Fibroblast of skin of left quadriceps (primary cell): ENCODE results near the gene ATAD2B.
A peak's percentile ranks its signal among the peaks of the same experiment; 100 is the strongest.
"Not testable (repeated sequence)": the region's sequence is repeated elsewhere in the genome, so short reads cannot be mapped to it uniquely, and the experiment has no call there.

Experiments used
- DNase-seq, 2 experiments: peaks; one replicate each; pipeline ENCODE4 v3.0.0-alpha.2; 2013; ENCODE audit warnings: low read depth in 2 of 2

ATAD2B gene

DNA sequence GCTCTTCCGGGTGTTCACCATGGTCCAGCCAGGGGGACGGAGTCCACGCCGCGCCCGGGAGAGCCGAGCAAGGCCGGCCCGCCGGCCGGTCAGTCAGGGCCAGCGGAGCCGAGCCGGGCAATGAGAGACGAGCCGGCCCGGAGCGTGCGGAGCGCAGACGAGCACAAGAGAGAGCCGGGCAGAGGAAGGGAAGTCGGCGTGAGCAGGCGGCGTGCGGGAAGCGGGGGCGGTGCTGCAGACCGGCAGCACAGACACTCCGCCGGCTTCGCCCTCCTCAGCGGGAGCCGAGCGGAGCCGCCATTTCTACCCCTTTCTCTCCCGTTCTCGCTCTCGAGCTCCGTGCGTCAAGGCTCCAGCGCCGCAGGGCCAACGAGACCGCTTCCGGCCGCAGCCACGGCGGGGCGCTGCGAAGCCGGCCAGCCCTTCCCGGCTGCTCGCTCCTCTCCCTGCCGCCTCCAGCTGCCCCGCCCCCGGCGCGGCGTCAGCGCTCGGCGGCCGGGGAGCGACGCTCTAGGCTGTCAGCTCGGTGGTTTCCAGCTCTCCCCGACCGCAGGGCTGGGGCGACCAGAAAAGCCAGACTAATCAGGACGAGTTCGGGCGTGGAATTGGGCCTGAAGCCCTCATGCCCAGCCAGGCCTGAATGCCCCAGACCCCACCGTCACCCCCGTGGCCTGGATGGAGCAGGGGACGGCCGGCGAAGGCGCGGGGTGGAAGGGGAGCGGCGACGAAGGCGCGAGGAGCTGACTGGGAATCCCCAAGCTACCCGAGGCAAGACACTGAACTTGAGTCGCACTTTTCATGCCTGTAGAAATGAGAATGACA, at the start of gene ATAD2B:
TSS of gene ATAD2B (minus strand) at position 374 of the 822 bp plus-strand sequence. CDS start at position 21, 353 bp downstream.
- DNase-seq, result peak; percentile 87 to 90

DNA sequence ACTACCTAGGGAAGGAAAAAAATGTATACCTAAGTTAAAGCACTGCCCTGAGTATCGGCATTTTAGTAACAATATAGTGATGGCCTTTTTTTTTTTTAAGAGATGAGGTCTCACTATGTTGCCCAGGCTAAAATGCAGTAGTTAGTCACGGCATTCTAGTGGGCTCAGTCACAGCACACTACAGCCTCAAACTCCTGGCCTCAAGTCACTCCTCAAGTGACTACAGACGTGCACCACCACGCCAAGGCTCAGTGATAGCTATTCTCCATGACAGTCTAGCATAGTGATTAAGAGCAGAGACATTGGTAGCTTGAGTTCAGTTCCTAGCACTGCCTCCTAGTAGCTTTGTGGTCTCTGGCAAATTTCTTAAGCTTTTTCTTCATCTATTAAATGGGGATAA, 40.9 kb upstream of the ATAD2B start:
- no peak for DNase-seq

DNA sequence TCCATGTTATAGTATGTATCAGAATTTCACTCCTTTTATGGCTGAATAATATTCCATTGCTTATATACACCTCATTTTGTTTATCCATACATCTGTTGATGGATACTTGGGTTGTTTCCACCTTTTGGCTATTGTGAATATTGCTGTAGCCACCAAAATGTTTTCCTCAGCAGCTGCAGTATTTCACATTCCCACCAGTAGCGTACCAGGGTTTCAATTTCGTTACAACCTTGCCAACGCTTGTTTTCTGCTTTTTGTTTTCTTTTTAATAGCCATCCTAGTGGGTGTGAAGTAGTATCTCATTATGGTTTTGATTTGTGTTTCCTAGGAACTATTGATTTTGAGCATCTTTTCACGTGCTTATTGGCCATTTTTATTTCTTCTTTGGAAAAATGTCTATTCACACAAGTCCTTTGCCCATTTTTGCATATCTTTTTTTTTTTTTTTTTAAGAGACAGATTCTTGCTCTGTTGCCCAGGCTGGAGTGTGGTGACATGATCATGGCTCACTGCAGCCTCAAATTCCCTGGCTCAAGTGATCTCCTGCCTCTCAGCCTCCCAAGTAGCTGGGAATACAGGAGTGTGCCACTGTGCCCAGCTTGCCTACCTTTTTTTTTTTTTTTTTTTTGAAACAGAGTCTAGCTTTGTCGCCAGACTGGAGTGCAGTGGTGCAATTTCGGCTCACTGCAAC, 27.5 kb upstream of the ATAD2B start:
- DNase-seq, result no peak

DNA sequence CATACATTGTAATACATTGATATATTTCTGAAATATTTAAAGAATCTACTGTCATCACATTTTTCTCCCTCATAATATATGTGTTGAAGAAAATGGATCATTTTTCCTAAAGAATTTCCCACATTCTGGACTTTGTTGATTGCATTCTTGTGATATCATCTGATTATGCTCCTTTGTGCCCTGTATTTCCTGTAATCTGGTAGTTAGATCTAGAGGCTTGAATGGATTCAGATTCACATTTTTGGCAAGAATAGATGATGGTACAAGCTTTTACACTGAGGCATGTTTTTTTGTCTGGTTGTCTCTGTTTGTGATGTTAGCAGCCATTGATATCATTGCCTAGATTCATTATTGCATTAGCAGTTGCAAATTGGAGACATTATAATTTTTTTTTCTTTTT, 26.7 kb upstream of the ATAD2B start:
- DNase-seq, result no peak

DNA sequence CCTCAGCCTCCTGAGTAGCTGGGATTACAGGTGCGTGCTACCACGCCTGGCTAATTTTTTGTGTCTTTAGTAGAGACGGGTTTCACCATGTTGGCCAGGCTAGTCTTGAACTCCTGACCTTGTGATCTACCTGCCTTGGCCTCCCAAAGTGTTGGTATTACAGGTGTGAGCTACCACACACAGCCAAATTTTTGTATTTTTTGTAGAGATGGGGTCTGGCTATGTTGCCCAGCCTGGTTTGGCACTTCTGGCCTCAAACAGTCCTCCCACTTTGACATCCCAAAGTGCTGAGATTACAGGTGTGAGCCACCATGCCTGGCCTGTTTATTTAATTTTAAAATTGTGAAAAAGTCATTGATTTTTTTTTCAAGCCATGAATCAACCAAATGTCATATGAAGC, 25.6 kb upstream of the ATAD2B start:
- not testable (repeated sequence) for DNase-seq

DNA sequence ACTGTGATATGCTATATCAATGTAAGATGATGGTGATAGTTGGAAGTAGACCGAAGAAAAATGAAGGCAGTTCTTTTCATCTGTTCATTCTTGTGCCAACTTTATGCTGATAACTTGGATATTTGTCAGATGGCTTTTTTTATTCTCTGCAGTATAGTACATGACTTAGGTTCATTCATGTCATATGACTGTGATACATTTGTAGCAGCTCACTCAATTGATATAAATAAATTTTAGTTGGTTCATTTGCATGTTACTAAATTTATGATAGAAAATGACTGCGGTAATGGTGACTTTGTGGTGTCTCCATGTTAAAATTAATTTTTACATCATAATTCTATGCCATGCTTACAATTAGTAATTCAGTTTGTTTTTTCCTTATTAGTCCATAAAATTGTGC, 20.4 kb upstream of the ATAD2B start:
- no peak for DNase-seq

DNA sequence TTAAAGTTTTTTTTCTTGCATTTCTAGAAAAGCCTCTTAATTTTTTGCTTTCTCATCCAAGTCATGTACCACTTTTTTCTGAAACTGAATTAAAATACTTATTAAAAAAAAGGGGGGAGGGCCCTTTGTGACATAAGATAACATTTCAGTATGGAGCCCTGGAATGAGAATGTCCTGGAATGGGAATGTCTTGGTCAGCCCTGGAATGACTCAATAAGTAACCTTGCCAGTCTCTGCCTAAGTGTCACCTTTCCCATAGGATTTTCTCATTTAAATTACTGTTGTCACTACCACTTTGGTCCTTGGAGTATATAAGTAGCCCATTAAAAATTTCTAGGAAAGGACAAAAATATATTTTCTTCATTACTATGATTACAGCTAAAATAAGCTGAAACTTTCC, 18.1 kb upstream of the ATAD2B start:
- no peak for DNase-seq

DNA sequence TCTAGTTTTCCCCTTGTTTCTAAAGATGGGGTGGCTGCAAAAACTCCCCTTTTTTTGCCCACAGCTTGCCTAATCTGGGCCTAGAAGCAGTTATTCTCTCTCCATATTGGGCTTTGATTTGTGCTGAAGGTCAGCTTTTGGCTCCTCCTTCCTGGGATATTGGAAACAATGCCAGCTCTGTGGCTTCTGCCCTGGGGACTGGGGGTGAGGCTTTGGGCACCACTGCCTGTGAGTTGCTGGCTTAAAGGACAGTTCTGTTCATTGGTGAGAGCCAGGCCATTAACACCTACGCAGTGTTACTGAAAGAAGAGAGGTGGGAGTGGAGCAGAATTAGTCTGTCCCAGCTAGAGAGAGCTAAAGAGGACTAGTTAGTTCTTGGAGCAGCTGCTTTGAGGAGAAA, 17.6 kb upstream of the ATAD2B start:
- no peak for DNase-seq

DNA sequence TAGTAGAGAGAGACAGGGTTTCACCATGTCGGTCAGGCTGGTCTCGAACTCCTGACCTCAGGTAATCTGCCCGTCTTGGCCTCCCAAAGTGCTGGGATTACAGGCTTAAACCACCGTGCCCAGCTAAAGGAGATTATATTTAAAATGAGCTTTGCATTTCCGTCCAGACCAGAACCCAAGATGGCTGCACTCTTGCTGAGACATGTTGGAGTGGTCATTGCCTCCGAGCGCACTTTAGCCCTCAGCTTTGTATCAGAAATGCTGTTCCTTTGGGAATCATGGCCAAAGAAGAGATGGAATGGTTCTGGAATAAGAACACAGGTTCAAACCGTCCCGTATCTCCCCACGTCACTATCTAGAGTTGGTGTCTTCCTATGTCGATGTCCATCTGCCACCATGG, 16.7 kb upstream of the ATAD2B start:
- no peak for DNase-seq

DNA sequence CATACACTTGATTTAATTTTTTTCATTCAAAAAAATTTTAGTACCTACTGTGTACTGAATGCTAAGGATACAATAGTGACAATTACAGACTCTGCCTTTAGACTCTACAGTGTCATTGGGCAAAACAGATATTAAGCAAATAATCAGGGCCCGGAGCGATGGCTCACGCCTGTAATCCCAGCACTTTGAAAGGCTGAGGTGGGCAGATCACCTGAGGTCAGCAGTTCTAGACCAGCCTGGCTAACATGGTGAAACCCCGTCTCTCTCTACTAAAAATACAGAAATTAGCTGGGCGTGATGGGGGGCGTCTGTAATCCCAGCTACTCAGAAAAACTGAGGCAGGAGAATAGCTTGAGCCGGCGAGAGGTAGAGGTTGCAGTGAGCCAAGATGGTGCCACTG, 14.7 kb upstream of the ATAD2B start:
- no peak for DNase-seq

DNA sequence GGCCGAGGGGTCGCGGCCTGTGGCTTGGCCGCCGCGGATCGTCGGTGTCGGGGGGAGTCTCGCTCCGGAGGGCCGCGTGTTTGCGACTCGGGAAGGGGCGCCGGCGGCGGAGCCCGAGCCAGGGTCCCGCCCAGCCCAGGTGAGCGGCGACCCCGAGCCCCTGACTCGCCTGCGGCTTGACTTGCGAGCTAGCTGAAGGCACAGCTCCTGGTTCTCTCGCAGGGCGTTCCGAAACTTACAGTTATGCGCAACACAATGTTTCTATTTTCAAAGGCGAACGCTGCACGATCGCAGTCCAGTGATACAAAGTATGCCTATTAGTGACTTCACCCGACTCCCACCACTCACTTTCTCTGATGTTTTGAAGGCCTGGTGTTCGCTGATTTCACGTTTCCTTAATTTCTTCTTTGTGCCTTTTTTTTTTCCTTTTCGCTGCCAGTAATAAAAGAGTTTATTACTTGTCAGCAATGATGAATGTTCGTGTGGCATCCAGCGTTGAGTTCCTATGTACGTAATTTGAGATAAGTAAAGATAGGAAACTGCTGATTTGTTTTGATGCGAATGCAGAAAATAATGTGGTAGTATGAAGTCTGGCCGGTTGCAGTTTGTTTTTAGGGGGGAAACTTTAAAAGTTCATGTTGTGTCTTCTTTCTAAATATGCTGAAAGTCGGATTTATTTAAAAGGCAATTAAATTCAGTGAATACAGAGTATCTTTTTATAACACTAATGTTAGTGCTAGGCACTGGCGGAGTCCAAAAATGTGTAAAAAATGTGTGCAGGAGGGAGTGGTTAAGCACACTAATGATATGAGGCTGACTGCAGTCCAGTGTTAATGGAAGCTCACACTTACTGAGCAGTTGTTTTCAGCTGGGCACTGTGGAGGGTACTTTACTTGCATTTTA, 14.0 kb upstream of the ATAD2B start:
- DNase-seq, result no peak

DNA sequence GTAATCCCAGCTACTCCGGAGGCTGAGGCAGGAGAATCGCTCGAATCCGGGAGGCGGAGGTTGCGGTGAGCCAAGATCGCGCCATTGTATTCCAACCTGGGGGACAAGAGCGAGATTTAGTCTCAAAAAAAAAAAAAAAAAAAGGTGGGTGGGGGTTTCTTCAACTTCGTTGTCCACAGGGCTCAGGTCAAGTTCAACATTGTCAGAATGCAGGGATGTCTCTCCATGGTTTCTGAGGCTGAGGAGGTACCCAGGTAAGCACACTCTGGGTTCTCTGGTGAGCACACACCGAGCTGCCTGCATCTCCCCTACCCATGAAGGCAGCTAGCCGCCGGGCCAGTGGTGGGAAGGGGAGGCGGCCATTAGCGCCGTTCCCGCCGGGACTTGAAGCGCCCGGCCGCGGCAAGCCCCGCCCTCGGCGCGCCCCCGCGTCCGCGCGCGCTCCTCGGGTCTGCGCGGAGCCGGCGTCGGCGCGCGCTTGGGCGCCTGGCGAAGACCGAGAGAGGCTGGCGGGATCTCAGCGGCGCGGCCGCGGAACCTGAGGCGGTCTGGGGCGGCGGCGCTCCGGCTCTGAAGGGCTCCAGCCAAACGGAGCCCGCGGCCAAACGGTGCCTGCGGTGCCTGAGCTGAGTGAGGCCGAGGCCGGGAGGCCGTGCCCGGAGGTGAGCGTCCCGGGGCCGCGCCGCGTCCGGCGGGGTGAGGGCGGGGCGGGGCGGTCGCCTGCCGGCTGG, 13.2 kb upstream of the ATAD2B start, which contains the start of gene UBXN2A:
TSS of gene UBXN2A (plus strand) at position 477 of the 731 bp plus-strand sequence. CDS start 17,852 bp downstream, outside the sequence.
- DNase-seq, result peak; percentile 66 to 67

DNA sequence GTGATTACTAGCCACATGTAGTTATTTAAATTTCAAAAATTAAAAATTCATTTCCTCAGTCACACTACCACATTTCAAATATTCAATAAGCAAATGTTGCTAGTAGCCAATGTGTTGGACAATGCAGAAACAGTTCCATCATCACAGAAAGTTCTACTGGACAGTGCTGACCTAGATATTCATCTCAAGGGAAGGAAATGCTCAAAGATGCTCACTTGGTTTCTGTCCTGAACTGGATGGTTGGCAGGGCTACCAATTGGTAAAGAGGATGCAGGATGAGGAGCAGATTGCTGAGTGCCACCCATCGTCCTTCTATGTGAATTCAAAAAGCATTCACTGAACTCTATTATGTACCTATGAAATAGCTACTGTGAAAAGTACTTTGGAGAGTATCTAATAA, 7.3 kb upstream of the ATAD2B start:
- no peak for DNase-seq

DNA sequence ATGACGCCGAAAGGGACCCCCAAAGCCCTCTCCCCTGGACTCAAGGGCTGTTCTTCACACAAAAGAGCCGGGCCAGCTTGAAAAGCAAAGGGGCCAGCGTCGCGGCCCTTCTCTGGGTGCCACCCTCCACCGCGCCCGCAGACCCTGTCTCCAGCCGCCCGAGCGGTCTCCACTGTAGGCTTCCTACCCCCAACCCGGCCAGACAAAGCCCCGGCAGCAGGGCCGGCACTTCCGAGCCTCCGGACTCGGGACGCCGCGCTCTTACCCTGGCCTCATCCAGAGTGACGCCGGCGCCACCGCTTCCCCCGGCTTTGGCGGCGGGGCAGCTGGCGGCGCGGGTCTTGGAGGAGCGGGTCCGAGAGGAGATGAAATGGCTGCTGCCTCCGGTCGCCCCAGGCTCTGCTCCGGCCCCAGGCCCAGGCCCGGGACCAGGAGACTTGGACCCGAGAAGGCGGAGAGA, 603 bp downstream of the ATAD2B start:
- DNase-seq, result no peak

DNA sequence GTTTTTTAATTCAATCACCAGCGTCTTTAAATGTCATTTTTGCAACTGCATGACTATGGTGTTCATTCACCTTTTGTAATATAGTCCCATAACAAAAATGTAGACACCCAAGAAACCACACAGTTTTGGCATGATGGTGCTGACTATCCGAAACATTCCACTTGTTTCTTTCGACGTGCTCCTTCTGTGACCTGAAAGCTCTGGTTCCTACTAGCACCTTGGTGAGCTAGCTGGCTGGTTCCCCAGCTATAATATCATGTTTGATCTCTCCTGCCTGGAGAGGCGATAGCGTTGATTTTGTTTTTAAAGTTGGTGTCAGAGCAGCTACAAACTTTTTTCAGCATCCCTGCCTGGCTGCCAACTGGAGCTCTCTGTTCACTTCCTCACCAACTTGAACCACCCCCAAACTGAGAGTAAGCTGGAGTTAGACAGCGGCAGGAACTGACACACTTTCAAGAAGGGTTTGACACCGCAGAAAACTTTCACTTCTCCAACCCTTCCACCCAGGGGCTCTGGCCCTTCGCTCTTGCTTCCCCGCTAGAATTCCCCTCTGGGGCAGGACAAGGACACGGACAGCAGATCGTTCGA, 1.1 kb downstream of the ATAD2B start:
- no peak for DNase-seq

DNA sequence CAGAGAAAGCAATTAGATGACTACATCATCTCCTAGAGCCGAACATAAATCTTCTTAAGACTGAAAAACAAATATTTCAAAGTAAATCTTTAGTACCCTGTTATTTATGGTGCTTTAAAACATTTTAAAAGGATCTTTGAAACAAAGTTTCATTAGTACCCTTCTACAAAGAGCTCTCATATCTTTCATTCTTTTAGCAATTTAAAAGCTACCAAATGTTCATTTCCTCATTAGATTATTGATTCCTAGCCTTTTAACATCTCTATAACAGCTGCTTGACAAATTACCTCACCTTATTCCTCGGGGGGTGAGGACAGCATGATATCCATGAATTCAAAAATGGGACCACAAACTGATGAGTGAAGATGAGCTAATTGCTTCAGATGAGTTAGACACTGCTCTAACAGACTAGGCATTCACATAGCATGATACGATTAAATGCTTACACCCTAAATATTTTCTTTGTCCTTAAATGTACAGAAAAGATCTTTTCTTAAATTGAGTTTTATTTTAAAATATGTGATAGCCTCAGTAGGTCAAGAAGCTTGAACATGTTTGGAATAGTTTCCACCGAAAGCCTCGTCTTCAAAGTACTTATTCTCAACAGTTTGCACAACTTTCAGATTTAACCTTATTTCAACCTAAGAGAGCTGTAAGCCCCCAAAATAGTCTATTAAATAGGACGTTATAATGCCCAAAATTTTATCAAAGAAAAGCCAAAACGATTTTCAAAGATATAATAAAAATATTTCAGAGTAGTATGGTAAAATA, 2.1 kb downstream of the ATAD2B start:
- DNase-seq, result no peak

DNA sequence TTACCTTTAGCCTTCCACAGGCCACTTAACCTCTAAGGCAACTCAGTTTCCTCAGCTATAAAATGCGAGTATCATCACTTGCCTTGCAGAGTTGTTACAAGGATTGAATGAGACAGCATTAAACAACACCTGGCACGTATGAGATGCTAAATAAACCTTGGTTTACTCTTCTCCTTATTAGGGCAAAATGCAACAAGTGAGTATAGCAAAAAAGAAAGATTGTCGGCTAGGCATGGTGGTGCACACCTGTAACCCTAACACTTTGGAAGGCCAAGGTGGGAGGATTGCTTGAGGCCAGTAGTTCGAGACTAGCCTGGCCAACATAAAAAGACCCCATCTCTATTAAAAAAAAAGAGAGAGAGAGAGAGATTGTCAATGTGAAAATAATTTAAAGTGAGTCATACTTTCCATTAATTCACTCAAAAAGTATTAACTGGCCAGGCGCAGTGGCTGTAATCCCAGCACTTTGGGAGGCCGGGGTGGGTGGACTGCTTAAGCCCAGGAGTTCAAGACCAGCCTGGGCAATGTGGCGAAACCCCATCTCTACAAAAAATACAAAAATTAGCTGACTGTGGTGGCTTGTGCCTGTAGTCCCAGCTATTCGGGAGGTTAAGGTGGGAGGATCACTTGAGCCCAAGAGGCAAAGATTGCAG, 8.0 kb downstream of the ATAD2B start:
- no peak for DNase-seq

DNA sequence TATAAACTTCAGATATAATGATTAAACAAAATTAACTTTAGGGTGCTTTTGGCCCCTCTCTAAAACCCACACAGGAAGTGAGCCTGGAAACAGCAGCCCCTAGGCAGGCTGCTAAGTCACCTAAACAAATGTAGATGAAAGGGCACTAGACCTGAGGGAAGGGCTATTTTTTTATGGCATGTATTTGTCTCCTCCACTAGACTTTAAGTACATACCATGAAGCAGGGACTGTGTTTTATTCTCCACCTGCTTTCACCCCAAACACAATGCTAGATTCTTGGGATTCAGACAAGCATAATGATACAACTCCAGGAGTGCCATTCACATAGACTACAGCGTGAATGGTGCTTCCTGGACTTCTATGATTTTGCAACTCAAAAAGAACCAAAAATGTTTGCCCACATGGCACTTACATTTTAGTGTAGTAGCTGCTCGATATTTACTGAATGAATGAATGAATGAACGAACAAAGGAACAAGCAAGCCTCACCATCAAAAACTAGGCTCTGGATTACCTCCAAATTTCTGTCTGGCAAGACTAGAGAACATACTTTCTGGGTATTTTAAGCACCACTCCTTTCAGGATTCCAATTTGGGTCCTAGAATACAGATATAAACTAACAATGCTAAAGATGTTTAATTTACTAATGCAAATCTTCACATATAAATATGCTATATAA, 10.1 kb downstream of the ATAD2B start:
- DNase-seq, result no peak

DNA sequence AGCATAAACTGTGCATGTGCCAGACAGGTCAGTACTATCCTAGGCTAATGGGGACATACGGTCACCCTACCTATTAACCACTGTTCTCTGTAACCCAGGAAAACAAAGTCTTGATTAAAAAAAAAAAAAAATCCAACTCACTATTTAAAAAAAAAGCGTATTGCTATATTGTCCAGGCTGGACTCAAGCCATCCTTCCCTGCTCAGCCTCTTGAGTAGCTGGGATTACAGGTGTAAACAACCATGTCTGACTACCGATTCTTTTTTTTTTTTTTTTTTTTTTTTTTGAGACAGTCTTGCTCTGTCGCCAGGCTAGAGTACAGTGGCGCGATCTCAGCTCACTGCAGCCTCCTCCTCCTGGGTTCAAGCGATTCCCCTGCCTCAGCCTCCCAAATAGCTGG, 11.6 kb downstream of the ATAD2B start:
- DNase-seq, result no peak
